GOT3 (cell line): ENCODE data around the gene MORC3.
"Not testable (repeated sequence)": the region's sequence is repeated elsewhere in the genome, so short reads cannot be mapped to it uniquely, and the experiment has no call there.

ENCODE experiments used
- DNase-seq: peaks from one replicate; lab custom pipeline; 2025; ENCODE audit warnings: mixed read lengths; lab: John Stamatoyannopoulos, UW

MORC3 gene

GRCh38 chr21:36322083-36322424, 2.1 kb downstream of the MORC3 start:
- DNase-seq: no peak

- no peak for DNase-seq
These were observed 3.0 kb downstream of the MORC3 start for GRCh38 chr21:36323032-36323431.

DNA sequence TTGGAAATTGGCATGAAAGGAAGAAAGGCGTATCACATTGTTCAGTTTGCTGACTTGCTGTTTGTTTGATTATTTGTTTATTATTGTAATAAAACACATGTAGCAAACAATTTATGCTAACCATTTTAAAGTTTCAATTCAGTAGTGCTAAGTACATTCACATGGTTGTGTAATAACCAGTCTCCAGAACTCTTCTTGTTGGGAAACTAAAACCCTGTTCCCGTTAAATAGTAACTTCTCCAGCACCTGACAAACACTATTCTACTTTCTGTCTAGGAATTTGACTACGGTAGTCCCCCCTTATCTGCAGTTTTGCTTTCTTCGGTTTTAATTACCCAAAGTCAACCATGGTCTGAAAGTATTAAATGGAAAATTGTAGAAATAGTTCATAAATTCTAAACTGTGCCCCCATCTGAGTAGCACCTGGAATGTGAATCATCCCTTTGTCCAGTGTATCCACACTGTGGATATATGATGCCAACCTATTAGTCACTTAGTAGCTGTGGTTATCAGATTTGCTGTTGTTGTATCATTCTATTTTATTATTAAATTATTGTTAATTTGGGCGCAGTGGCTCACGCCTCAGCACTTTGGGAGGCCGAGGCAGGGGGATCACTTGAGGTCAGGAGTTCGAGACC, 5.5 kb downstream of the MORC3 start:
- DNase-seq: no peak

GRCh38 chr21:36330904-36331303, 10.9 kb downstream of the MORC3 start:
- DNase-seq: no peak

GRCh38 chr21:36337099-36337509, 17.1 kb downstream of the MORC3 start:
- DNase-seq: no peak

GRCh38 chr21:36338975-36339374, 19.0 kb downstream of the MORC3 start:
- DNase-seq: no peak

DNA sequence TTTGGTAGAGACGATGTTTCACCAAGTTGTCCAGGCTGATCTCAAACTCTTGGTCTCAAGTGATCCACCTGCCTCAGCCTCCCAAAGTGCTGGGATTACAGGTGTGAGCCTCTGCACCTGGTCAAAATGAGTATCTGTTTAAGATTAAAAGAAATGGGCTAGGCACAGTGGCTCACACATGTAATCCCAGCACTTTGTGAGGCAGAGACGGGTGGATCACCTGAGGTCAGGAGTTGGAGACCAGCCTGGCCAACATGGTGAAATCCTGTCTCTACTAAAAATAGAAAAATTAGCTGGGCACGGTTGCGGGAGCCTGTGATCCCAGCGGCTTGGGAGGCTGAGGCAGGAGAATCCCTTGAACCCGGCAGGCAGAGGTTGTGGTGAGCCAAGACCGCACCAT, 22.6 kb downstream of the MORC3 start:
- not testable (repeated sequence) for DNase-seq

DNA sequence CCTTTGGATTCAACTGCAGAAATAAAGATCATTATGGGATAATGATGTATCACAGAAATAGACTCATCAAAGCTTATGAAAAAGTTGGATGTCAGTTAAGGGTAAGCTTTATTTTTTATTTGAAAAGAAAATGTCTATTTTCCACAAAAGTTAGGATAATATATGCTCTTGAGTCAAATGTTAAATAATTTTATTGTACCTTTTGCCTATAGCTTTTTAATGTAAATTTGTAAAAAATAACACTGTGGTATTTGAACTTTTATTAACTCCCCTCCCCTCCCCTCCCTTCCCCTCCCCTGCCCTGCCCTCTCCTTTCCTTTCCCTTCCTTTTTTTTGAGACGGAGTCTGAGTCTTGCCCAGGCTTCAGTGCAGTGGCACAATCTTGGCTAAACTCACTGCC, 24.9 kb downstream of the MORC3 start:
- no peak for DNase-seq

GRCh38 chr21:36347278-36347961, 27.4 kb downstream of the MORC3 start:
- no peak for DNase-seq

DNA sequence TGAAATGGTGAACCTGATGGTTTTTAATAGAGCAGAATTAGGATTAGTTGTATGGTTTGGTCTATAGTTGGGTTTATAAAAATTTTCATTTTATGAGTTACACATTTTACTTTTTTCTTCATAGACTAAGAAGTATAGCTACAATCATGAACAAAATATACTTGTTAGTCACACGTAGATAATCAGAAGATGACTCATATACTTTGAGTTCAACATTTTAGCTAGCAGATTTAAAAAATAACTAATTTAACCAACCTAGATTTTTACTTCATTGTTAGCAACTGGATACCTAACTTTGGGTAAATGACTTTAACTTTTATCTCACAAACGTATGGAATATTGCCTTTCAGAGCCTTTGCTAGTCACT, 27.9 kb downstream of the MORC3 start:
- DNase-seq: no peak

DNA sequence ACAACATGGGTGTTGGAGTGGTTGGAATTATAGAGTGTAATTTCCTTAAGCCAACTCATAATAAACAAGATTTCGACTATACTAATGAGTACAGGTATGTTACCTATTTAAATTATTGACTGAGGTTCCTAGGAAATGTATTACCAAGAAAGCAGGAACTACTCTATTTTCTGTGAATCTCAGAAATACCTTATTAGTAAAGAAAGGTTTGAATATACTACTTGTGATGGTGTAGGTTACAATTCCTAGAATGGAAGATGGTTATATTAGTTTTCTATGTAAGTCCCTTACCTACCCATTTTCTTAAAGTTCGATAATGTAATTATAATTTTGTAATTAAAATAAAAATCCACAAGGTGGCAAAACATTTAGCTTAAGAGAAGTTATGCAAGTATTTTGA, 29.3 kb downstream of the MORC3 start:
- no peak for DNase-seq

DNA sequence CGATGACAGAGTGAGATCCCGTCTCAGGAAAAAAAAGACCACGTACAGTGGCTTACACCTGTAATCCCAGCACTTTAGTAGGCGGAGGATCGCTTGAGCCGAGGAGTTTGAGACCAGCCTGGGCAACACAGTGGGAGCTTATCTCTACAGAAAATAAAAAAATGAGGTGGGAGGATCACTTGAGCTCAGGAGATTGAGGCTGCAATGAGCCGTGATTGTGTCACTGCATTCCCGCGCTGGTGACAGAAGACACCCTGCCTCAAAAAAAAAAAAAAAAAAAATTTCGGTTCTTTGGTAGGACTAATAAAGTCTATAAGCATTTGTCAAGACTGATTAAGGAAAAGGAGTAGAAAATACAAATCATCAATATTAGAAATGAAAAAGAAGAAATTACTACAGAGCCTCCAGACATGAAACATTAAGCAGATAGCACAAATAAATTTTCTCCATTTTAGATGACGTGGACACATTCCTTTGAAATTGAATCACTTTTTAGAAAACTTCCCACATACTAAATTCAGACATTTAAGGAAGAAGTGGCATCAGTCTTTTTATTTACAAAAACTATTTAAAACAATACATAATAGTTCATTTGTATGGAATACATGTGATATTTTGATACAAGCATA, 30.4 kb downstream of the MORC3 start:
- DNase-seq: no peak

- DNase-seq: no peak
These were observed 35.1 kb downstream of the MORC3 start for GRCh38 chr21:36354918-36355680.

DNA sequence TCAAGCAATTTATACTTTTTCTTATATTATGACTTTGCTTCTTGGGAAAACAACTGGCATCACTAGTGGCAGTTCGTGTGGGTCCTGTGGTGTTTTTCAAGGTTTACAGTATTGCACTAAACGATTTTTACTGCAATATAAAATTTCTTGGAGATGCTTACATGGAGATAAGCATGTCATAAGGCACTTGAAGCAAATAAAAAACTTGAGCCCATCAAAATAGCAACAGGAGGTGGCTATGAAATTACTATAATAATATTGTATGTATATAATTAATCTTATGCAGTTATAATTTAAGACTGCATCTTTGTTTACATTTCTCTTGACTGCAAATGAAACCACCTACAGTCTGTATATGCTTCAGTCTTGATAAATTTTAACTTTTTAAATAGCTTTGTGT, 35.9 kb downstream of the MORC3 start:
- DNase-seq: no peak

GRCh38 chr21:36359185-36359584, 39.2 kb downstream of the MORC3 start:
- no peak for DNase-seq

DNA sequence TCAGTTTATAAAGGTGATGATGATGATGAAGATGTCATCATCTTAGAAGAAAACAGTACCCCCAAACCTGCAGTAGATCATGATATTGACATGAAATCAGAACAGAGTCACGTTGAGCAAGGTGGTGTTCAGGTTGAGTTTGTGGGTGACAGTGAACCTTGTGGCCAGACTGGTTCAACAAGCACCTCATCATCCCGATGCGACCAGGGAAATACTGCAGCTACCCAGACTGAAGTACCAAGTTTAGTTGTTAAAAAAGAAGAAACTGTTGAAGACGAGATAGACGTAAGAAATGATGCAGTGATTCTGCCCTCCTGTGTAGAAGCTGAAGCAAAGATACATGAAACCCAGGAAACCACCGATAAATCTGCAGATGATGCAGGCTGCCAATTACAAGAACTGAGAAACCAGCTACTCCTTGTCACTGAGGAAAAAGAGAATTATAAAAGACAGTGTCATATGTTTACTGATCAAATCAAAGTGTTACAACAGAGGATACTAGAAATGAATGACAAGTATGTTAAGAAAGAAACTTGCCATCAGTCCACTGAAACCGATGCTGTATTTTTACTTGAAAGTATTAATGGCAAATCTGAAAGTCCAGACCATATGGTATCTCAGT, 49.2 kb downstream of the MORC3 start:
- no peak for DNase-seq

- no peak for DNase-seq
These were observed 56.0 kb downstream of the MORC3 start for GRCh38 chr21:36375994-36376393.

DNA sequence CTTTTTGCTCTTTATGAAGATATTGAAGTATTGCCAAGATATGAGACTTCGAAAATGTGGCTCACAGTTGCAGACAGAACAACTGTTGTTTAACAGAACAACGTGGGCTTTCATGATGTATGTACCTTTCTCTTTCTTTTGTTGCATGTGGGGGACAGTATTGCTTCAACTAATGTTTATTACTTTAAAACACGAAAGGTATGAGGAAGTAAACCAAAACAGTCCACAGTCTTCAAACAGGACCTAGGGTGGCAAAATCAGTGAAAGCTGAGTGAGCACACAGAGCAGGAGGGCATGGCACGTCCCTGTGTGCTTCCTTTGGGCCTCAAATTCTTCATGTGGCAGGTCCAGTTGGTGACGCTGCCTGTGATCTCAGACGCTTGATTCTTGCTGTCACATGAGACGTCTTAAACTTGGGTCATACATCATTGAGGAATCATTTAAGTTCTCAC, 57.4 kb downstream of the MORC3 start:
- no peak for DNase-seq

DNA sequence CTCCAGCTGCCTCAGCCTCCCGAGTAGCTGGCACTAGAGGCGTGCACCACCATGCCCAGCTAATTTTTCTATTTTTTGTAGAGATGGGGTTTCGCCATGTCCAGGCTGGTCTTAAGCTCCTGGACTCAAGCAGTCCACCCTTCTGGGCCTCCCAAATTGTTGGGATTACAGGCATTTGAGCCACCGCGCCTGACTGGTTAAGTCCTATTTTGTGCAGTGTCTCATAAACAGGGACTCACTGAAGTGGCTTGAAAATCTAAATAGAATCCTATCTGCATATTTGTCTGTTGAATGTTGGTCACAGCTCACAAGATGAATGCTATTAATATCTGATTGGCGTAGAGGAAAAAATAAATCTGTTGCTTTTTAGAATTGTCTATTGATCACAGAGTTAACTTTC, 59.3 kb downstream of the MORC3 start:
- no peak for DNase-seq

DNA sequence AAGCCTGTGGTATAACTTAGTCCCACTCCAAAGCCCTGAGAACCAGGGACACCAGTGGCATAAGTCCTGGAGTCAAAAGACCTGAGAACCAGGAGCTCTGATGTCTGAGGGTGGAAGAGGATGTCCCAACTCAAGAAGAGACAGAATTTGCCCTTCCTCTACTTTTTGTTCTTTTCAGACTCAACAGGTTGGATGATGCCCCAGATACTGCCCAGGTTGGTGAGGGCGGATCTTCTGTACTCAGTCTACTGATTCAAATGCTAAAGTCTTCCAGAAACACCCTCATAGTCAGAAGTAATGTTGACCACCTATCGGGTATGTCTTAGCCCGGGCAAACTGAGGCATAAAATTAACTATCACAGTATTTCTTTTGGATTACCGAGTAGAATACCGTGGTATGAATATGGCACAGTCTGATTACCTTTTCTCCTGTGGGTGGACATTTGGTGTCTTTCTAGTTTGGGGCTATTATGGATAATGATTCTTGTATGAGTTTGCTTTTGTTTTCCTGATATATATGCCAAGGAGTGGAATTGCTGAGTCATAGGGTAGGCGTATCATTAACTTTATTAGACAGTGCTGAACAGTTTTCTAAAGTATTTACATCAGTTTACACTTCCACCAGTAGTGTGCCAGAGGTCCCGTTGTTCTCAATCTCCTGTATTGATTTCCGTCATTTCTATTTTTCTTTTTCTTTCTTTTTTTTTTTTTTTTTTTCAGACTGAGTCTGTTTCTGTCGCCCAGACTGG, 62.0 kb downstream of the MORC3 start:
- no peak for DNase-seq

DNA sequence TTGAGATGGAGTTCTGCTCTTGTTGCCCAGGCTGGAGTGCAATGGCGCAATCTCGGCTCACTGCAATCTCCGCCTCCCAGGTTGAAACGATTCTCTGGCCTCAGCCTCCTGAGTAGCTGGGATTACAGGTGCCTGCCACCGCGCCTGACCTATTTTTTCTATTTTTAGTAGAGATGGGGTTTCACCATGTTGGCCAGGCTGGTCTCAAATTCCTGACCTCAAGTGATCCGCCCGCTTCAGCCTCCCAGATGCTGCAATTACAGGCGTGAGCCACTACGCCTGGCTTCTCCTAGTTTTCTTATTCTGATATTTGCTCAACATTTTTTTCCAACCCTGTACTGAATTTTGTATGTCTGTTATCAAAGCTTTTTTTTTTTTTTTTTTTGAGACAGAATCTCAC, 62.7 kb downstream of the MORC3 start:
- DNase-seq: not testable (repeated sequence)

GRCh38 chr21:36384885-36385232, 64.9 kb downstream of the MORC3 start:
- DNase-seq: no peak
